GM19025 (cell line): ENCODE results near the gene FRMD1.

Experiments used
- ATAC-seq: cut with Tn5 transposase; IDR thresholded peaks from one replicate; pipeline ENCODE4 v1.9.1; 2021; ENCODE audit warnings: mild to moderate bottlenecking, low read depth, moderate library complexity; ENCODE audit not compliant: unreplicated experiment

FRMD1 gene

DNA sequence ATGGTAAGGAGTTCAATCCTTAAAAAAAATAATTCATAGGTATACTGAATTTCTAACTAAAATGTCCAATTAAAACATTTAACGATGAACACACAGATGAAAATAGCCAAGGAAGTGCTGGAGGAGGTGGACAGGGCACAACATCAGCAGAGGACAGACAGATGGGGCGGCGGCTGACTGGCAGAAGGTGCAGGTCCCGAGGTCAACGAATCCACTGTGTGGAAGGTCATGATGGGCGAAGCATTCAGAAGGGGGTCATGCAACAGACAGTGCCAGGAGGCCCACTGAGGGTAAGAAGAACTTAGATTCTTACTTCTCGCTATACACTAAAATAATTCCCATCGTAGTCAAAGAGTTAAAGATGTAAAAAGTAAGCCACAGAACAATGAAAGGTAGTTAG lies 34.2 kb upstream of the FRMD1 start:
- ATAC-seq: no peak

- no peak for ATAC-seq
Observed at GRCh38 chr6:168111911-168112310, 32.9 kb upstream of the FRMD1 start.

GRCh38 chr6:168110437-168110836 lies 31.4 kb upstream of the FRMD1 start:
- no peak for ATAC-seq

GRCh38 chr6:168109171-168109570 lies 30.2 kb upstream of the FRMD1 start:
- ATAC-seq: no peak

DNA sequence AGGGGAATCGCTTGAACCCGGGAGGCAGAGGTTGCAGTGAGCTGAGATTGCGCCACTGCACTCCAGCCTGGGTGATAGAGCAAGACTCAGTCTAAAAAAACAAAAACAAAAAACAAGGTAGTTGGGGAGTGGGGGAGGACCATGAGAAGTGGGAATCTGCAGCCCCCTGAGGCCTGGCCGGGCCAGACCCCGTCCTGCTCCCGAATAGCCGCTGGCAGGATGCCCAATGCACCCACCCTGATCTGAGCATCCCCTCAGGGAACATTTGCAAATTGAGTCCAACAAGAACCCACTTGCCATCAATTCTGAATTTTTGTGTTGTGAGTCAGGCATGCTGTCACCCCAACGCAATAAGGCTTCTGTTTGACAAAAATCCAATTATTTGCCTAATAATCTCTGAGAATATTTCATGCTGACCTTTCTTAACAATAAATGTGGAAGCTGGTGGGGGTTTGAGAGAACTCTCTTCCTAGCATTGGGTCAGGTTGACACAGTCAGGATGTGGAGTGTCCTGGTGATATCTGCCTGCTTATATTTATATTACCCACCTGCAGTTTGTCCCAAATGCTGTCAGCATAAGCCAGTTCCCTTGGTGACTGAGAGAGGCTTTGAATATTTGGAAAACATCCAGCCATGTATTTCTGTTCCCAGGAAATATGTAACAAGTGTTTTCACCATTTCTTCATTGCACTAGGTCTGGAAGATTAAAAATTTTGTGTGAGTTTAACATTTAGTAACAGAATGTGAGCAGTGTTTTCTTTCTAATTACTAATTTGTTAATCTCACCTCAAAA lies 28.4 kb upstream of the FRMD1 start:
- no peak for ATAC-seq

DNA sequence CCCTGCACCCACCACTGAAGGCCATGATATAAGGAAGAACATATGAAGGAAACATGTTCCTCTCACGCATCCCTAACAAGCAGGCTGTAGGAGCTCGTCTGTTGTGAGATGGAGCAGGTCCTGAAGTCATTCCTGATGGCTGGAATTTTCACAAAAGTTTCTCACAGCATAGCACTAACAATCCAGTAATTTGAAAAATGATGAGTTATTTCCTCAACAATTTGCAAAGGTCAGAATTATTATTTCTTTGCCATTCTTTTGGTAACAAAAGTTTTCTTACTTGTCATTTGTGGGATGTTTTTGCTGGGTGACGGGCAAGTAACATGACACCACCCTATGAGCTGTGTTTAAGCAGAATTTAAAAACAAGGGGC lies 27.6 kb upstream of the FRMD1 start:
- no peak for ATAC-seq

DNA sequence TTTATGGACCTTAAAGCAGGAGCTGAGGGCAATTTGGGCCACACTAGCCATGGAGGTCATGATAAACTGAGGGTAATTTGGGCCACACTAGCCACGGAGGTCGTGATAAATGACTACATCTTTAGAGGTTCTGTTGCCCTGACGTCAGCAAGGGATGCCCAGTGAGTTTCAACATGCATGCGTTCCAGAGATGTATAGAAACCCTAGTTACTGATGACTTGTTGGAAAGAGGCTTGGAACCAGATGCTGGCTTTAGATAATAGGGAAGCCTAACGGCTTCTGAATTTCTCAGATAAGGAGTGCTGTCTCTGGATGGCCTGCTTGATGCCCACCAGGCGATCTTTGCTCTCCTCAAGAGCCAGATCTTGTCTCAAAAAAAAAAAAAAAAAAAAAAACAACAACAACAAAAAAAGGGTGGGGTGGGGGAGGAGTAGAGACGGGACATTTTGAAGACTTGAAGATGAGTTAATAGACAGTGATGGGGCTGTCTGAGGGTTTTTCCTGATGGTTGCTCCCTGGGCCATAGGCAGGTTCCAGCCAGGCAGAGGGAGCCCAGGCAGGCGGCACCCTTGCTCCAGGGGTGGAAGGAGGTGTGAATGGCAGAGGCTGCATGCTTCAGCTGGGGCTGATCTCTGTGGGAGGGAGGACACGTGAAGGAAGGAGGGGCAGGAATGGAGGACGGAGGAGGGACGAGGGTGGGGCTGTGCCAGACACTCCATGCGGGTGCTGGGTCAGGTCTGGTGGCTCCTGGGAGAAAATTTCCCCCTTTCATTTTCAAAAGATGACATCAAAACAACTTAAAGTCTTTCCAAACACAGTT lies 27.0 kb upstream of the FRMD1 start:
- no peak for ATAC-seq

GRCh38 chr6:168104636-168105035 lies 25.6 kb upstream of the FRMD1 start:
- ATAC-seq: no peak

GRCh38 chr6:168103050-168103830 lies 24.2 kb upstream of the FRMD1 start:
- no peak for ATAC-seq

GRCh38 chr6:168102315-168102985 lies 23.4 kb upstream of the FRMD1 start:
- no peak for ATAC-seq

DNA sequence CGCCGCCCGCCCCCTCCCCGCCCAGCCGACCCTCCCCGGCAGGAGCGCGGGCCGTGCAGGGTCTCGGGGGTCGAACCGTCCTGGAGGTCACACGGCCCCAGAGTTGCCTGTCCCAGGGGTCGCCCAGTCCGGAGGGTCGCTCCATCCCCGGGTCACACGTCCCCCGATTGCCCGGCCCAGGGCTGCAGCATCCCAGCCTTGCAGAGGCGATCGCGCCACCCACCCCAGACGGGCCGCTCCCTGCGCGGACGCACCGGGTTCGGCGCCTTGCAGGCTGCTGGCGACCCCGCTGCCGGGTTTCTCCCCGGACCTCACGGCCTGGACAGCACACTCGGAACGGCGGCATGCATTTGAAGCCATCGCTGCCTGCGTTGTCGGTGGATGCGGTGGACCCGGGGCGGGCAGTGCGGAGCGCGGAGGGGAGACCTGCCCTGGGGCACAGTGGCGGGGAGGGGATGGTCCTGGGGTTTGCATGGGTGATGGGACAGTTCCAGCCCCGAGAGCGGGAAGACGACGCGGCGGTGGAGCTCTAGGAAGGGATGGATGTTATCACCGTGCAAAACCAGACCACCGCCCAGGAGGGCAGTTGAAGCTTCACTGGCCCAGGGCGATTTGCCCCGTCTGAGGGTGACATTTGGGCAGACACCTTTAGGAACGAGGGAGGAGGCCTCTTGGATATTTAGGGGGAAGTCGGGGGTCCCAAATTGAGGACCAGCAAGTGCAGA lies 22.7 kb upstream of the FRMD1 start:
- no peak for ATAC-seq

- no peak for ATAC-seq
Observed at GRCh38 chr6:168100803-168101589, 22.0 kb upstream of the FRMD1 start.

DNA sequence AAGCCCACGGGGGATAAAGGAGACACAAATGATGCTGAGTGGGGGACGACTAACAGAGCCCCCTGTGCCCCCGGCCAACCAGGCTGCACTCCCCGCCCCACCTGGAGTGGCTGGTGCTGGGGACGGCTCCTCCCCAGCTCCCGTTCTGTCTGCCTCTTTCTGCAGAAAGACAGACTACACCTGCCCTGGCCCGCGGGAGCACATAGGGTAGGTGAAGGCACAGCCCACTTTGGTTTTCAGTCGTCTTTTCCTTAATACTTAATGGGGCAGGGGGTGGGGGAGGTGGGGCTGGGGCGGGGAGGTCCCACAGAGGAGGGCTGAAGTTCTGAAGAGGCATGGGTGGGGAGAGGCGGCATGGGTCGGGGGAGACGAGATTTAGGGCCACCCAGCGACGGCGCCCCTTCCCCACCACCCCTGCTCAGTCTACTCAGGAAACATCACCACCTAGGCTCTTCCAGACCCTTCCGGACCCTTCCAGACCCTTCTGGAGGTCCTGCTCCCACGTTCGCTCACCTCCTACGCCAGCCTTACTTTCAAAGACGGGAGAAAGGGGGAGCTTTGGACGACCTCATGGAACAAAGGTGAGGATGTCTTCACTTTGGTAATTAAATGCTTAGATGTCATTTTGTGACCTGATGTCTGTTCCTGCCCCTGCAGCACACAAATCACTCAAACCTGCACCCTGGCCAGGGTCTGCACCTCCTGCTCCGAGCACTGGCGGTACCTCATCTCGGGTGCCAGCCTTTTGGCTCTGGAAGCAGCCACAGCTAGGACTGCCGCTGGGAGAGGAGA lies 21.2 kb upstream of the FRMD1 start:
- no peak for ATAC-seq

DNA sequence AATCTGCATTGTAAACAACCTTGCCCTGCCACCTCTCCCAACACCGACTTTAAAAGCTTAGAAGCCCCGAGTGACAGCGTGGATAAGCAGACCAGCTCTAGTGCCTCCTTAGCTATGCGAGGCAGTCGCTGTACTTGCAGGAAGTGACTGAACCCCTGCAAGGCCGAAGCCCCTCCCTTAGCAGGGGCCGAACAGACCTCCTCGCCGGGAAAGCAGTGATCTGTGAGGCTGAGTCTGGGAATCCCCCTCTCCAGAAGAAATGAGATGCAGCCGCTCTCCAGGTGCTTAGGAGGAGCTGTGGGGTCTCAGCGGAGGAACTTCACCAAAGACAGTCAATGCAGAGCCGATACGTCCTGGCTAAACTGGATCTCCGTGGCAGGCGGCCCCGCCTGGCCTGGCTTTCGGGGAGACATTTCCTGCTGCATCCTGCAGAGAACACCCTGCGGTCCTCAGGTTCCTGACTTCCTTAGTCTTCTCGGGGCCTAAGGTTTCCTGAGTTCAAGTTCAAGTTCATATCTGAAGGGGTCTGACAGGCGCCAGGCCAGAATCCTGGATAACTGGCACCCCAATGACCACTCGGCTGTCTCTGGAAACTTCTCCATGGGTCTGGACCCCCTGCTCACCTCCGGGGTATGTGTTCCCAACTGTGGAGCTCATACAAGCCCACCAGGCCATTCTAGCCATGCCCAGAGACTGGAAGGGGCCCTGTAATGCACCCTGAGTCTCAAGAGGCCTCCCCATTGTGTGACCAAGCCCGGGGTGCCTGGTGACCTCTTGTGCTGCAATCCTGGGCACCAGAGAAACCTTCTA lies 20.4 kb upstream of the FRMD1 start:
- ATAC-seq: no peak

- ATAC-seq: no peak
Observed at GRCh38 chr6:168098431-168098861, 19.4 kb upstream of the FRMD1 start.

GRCh38 chr6:168097621-168098430 lies 18.8 kb upstream of the FRMD1 start:
- ATAC-seq: no peak

DNA sequence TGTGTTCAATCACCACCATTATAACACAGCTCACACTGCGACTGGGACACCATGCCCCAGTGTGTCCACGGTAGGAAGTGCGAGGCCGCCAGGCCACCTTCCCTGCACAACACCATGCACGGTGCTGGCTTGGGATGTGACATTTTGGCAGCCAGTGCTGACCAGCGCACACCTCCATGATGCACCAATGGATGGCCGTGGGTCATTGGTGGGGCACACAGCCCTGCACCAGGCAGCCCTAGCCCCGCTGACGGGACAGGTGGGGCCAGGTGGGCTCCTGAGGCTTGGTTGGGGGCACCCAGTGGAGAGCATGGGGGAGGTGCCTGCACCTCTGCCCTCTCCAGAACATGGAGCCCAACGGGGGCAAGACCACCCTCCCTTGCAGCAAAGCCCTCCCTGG lies 18.2 kb upstream of the FRMD1 start:
- ATAC-seq: no peak
